Fibroblast of lung (primary cell): ENCODE data around the gene LYPLAL1. TPM values are rescaled to one million over a fixed set of nuclear protein-coding genes. Genes with fewer than 3 reads are reported as not detected.

Source experiments
- DNase-seq, 2 donors: peaks; one replicate each; pipeline versions ENCODE4 v3.0.0 to v3.0.0-alpha.2; 2010; ENCODE audit warnings: low read depth in 2 of 2
- H2AFZ ChIP-seq: 2 replicates; pipeline ENCODE4 v1.5.1; 2012; ENCODE audit warnings: low read length, control low read depth, inconsistent platforms
- H3K27ac ChIP-seq: 2 replicates; pipeline ENCODE4 v1.5.1; 2011; ENCODE audit warnings: low read length, control low read depth; ENCODE audit not compliant: insufficient read depth
- H3K27me3 ChIP-seq: 2 replicates; pipeline ENCODE4 v1.5.1; 2011; ENCODE audit warnings: mild to moderate bottlenecking, low read length; ENCODE audit not compliant: control insufficient read depth, insufficient read depth
- H3K36me3 ChIP-seq: 2 replicates; pipeline ENCODE4 v1.5.1; 2011; ENCODE audit warnings: low read length; ENCODE audit not compliant: control insufficient read depth, insufficient read depth
- H3K4me1 ChIP-seq: 2 replicates; pipeline ENCODE4 v1.5.1; 2011; ENCODE audit warnings: low read length; ENCODE audit not compliant: control insufficient read depth, insufficient read depth; ENCODE audit errors: extremely low read depth
- H3K4me2 ChIP-seq: 2 replicates; pipeline ENCODE4 v1.5.1; 2011; ENCODE audit warnings: low read length, control low read depth; ENCODE audit not compliant: insufficient read depth; ENCODE audit errors: extremely low read depth
- H3K4me3 ChIP-seq, 4 experiments: fragments of 200-600 bp in 1 of 4; sonication (generic) in 1 of 4; replicated peaks in 1 of 4; 2 replicates each; pipeline ENCODE4 v1.5.1; 2011 to 2016; ENCODE audit warnings: low read length in 4 of 4, low read depth in 3 of 4, mild to moderate bottlenecking in 3 of 4, control low read depth in 2 of 4, inconsistent platforms in 1 of 4, mixed read lengths in 1 of 4; ENCODE audit not compliant: insufficient read depth in 1 of 4; ENCODE audit errors: control extremely low read depth in 1 of 4
- H3K79me2 ChIP-seq: 2 replicates; pipeline ENCODE4 v1.5.1; 2012; ENCODE audit warnings: mild to moderate bottlenecking, low read length, inconsistent platforms; ENCODE audit not compliant: control insufficient read depth, insufficient read depth
- H3K9ac ChIP-seq: 2 replicates; pipeline ENCODE4 v1.5.1; 2011; ENCODE audit warnings: mild to moderate bottlenecking, low read length, control low read depth; ENCODE audit not compliant: insufficient read depth
- H3K9me3 ChIP-seq: 2 replicates; pipeline ENCODE4 v1.5.1; 2012; ENCODE audit warnings: low read depth, low read length; ENCODE audit not compliant: control insufficient read depth, insufficient read depth
- H4K20me1 ChIP-seq: 2 replicates; pipeline ENCODE4 v1.5.1; 2011; ENCODE audit warnings: low read length; ENCODE audit not compliant: control insufficient read depth, insufficient read depth; ENCODE audit errors: extremely low read depth
- EZH2 ChIP-seq: IDR thresholded peaks from 2 replicates; pipeline ENCODE4 v1.5.1; 2012; ENCODE audit warnings: low read length, control low read depth, mild to moderate bottlenecking; ENCODE audit errors: missing control alignments
- polyA plus RNA-seq, 2 donors: library from polyadenylated mRNA; depleted of rRNA in 1 of 2; stranded (reverse) in 1 of 2; unstranded in 1 of 2; fragments of >200 nt; gene quantifications; 2 replicates each; pipeline ENCODE4 v1.2.1, GENCODE V29; 2011 to 2012; ENCODE audit warnings: missing spikeins in 1 of 2
- total RNA-seq: library from RNA; depleted of rRNA; stranded (reverse); fragments of >200 nt; gene quantifications from 2 replicates; pipeline ENCODE4 v1.2.1, GENCODE V29; 2014
- TF ChIP-seq, protein P1 (sequence below), 2 donors: IDR thresholded peaks in 1 of 2; conservative IDR thresholded peaks in 1 of 2; 1 replicate in 1 of 2; 2 replicates in 1 of 2; pipeline ENCODE4 v1.5.1; 2011 to 2012; ENCODE audit warnings: low read length in 2 of 2, control low read depth in 1 of 2, inconsistent platforms in 1 of 2, low read depth in 1 of 2, mild to moderate bottlenecking in 1 of 2

The LYPLAL1 gene
- total and polyA plus RNA-seq, 2 donors (not counting 1 experiment from before 2014, with no cell fraction given): 29.9 to 51.5 TPM

DNA sequence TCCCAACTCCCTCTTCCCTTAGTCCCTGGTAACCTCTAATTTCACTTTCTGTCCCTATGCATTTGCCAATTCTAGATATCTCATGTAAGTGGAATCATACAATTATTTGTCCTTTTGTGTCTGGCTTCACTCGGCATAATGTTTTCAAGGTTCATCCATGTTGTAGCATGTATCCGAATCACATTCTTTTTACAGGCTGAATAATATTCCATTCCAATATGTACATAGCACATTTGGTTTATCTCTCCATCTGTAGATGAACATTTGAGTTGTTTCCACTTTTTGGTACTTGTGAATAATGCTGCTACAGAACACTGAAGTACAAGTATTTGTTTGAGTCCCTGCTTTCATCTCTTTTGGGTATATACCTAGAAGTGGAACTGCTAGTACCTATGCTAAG is 857 bp upstream of the LYPLAL1 start:
- no peaks in the 10 kb centered on the region for H3K4me1 ChIP-seq
- H3K4me2 ChIP-seq: no peak overlapping the region

DNA sequence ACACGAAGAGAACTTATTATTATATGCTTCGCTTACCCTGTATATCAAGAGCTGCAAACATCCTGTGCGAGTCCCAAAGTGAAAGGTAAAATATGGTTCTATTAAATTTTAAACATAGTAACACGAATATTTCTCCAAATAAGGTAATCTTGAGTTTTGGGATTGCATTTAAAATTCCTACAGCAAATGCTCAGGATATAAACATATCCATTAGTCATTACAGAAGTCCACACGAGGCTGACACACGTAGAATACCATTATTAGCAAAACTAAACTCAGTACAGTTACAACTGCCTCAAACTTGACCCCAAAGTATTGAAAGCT is 282 bp upstream of the LYPLAL1 start:
- no peak for TF ChIP-seq EZH2
- peaks cover 12% of the 10 kb centered on the region for H3K79me2 ChIP-seq
- no peaks in the 10 kb centered on the region for H3K4me1 ChIP-seq
- no peaks in the 10 kb centered on the region for H3K36me3 ChIP-seq
- H3K9ac ChIP-seq: no peak overlapping the region
- peak overlapping the region; percentile 64 for H2AFZ ChIP-seq
- H3K27ac ChIP-seq: peak overlapping the region; percentile 84
- H3K4me3 ChIP-seq: peak overlapping the region in 3 of 4 experiments; percentile 49 to 74 (median 57)
- H3K4me2 ChIP-seq: peak overlapping the region; percentile 74
- H3K9me3 ChIP-seq: no peaks in the 10 kb centered on the region
- DNase-seq: no peak
- H3K27me3 ChIP-seq: no peaks in the 10 kb centered on the region
- H4K20me1 ChIP-seq: no peaks in the 10 kb centered on the region

More for the DNA sequence above, 857 bp upstream of the LYPLAL1 start:
- Histone ChIP-seq H3K79me2 (peaks cover 12% of the 10 kb centered on the region), H2AFZ (no peak overlapping the region), H3K4me3 (no peak overlapping the region), H3K36me3 (no peaks in the 10 kb centered on the region), H3K27ac (no peak overlapping the region), H3K9me3 (no peaks in the 10 kb centered on the region), H4K20me1 (no peaks in the 10 kb centered on the region), H3K27me3 (no peaks in the 10 kb centered on the region), H3K9ac (no peak overlapping the region)
- no peak for DNase-seq
- TF ChIP-seq EZH2: no peak
- TF ChIP-seq, protein P1, sequence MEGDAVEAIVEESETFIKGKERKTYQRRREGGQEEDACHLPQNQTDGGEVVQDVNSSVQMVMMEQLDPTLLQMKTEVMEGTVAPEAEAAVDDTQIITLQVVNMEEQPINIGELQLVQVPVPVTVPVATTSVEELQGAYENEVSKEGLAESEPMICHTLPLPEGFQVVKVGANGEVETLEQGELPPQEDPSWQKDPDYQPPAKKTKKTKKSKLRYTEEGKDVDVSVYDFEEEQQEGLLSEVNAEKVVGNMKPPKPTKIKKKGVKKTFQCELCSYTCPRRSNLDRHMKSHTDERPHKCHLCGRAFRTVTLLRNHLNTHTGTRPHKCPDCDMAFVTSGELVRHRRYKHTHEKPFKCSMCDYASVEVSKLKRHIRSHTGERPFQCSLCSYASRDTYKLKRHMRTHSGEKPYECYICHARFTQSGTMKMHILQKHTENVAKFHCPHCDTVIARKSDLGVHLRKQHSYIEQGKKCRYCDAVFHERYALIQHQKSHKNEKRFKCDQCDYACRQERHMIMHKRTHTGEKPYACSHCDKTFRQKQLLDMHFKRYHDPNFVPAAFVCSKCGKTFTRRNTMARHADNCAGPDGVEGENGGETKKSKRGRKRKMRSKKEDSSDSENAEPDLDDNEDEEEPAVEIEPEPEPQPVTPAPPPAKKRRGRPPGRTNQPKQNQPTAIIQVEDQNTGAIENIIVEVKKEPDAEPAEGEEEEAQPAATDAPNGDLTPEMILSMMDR (conservative IDR thresholded peaks at IDR 0.05 in 1 of 2, IDR thresholded peaks at IDR 0.05 in 1 of 2; ENCODE audit: low read depth in 1 of 2, low read length in 2 of 2): no peak

DNA sequence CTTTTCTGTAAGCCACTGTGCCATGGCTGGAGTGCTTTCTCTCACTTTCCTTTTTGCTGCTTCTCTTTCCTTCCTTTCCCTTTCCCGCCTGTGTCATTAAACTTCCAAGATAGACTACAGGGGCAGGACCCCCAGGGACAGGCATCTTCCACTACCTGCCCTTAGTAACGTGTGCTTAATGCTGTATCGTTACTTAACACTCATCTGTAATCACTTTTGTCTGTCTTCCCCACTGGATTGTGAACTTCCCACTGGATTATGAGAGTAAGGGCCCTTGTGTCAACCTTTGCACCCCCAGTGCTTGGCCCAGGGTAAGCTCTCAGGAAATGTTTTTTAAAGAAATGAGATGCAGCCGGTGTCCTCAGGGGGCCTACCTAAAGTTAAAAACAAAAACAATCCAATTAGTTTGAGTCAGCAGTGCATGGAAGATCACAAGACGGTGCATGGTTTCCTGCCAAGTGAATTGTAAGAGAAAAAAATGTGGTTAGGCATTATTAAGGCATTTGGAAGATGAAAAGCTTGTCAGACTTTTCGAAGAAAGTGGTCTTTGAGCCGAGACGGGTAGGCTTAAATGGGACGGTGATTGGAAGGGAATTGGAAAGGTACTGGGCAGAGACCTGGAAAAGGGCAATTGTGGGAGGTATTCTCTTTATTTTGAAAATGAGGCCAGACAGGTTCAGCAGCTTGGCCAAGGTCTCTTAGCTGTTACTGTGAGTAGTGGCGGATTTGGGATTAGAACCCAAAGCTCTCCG is 958 bp downstream of the LYPLAL1 start:
- Histone ChIP-seq H3K9ac (peak overlapping the region; percentile 56), H3K36me3 (no peaks in the 10 kb centered on the region), H3K4me3 (peak overlapping the region; percentile 57 to 87 (median 68)), H4K20me1 (no peaks in the 10 kb centered on the region), H3K4me1 (no peaks in the 10 kb centered on the region), H2AFZ (no peak overlapping the region), H3K27ac (peak overlapping the region; percentile 84), H3K9me3 (no peaks in the 10 kb centered on the region), H3K27me3 (no peaks in the 10 kb centered on the region), H3K79me2 (peaks cover 12% of the 10 kb centered on the region), H3K4me2 (peak overlapping the region; percentile 97)
- peak; percentile 89 to 95 for DNase-seq
- TF ChIP-seq EZH2: no peak
- TF ChIP-seq, protein P1 (conservative IDR thresholded peaks at IDR 0.05 in 1 of 2, IDR thresholded peaks at IDR 0.05 in 1 of 2; ENCODE audit: low read depth in 1 of 2, low read length in 2 of 2): no peak
